ENCODE measurements around the gene KRT74.

Gene KRT74

DNA sequence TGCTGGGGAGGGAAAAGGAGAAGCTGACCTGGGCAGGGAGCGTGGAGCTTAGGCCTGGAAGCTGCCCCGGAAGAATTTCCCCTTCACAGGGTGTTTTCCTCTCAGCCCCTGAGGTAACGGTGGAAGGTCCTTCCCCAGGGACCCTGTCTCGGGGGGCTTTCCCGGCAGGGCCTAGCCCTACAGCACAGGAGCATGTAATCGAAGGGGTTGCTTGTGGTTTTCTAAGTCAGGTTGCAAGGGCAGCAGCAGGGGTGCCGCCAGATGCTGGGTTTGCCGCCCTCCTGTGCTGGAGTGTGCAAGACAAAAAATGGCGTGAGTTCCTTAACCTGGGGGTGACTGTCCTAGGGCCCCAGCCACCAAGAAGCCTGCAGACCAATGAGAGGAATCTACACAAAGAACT is 1.6 kb upstream of the KRT74 start:
- no peak for DNase-seq (ENCODE audit: low read depth, low spot score)
- no peak for TF ChIP-seq CTCF (IDR thresholded peaks at IDR 0.05; ENCODE audit: insufficient read depth, low read length, missing control alignments)
- CTCF ChIA-PET, result interaction anchor here (1.3 to 23.1 kb wide), 4 partner anchors 7 to 406 kb away, joined by 3 to 951 read pairs (median 46); no protein-coding TSS in a partner anchor
- POLR2A ChIA-PET, result no interaction called here
- H3K4me3 ChIP-seq (ENCODE audit: low read depth, low read length), result no peak overlapping the region

DNA sequence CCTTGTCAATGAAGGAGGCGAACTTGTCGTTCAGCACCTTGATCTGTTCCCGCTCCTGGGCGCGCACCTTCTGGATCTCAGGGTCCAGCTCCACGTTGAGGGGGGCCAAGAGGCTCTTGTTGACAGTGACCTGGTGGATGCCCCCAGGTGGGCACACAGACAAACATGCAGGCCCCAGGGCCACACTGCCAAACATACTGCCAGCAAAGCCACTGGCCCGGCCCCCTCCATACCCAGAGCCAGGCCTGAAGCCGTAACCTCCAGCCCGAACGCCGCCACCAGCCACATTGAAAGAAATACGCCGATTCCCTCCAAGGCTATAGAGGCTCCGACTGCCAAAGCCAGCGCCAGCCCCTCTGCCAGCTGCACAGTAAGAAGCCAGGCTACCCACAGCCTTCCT is 337 bp downstream of the KRT74 start:
- no peak overlapping the region for H3K4me3 ChIP-seq (ENCODE audit: low read depth, low read length)

GRCh38 chr12:52570511-52570910 is 3.1 kb downstream of the KRT74 start:
- ChIA-PET CTCF (interaction anchor here (1.3 to 10.2 kb wide), 3 partner anchors 12 to 295 kb away, joined by 3 to 79 read pairs (median 4); no protein-coding TSS in a partner anchor), POLR2A (no interaction called here)
- TF ChIP-seq CTCF (IDR thresholded peaks at IDR 0.05; ENCODE audit: insufficient read depth, low read length, missing control alignments), result no peak

More for the DNA sequence above, 337 bp downstream of the KRT74 start:
- TF ChIP-seq CTCF (IDR thresholded peaks at IDR 0.05; ENCODE audit: insufficient read depth, low read length, missing control alignments), result no peak
- ChIA-PET POLR2A (no interaction called here), CTCF (interaction anchor here (0.7 to 23.1 kb wide), 5 partner anchors 9 to 306 kb away, joined by 3 to 951 read pairs (median 13); no protein-coding TSS in a partner anchor)
- no peak for DNase-seq (ENCODE audit: low read depth, low spot score)

DNA sequence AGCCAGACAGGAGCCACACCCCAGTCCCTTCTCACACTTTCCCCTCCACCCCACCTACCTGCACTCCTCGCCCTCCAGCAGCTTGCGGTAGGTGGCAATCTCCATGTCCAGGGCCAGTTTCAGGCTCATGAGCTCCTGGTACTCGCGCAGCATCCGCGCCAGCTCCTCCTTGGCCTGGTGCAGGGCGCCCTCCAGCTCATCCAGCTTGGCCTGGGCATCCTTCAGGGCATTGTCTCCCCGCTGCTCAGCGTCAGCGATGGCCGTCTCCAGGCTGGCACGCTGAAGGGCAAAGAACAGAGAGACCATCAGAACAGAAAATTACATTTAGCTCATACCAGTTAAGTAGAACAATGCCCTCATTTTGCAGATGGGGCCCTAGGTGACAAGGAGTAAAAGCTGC is 5.5 kb downstream of the KRT74 start:
- no peak overlapping the region for H3K4me3 ChIP-seq (ENCODE audit: low read depth, low read length)
- POLR2A ChIA-PET, result no interaction called here
- CTCF ChIA-PET, result interaction anchor here (10.2 kb wide), 1 partner anchor 14 kb away, joined by 79 read pairs; no protein-coding TSS in a partner anchor
- no peak for TF ChIP-seq CTCF (IDR thresholded peaks at IDR 0.05; ENCODE audit: insufficient read depth, low read length, missing control alignments)
- no peak for DNase-seq (ENCODE audit: low read depth, low spot score)

More at GRCh38 chr12:52570511-52570910, 3.1 kb downstream of the KRT74 start:
- no peak for DNase-seq (ENCODE audit: low read depth, low spot score)
- H3K4me3 ChIP-seq (ENCODE audit: low read depth, low read length), result no peak overlapping the region

DNA sequence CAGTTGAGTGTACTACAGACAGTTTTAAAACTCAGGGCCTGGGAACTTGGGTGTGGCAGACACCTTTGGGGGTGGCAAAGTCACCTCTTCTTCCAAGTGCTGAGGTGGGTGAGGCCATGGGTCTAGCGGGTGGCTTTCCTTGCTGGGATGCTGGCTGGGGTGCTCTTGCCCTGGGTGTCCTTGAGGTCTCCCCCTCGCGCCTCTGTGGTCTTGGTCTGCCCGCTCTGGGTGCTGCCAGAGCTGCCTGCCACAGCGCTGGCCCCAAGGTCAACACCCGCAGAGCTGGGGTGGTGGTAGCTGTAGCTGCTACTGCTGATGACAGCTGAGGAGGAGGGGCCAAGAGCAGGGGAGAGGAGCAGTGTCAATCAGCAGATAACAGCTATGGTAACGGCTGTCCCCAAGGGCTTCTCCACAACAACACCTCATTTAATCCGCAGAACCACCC is 6.8 kb downstream of the KRT74 start:
- TF ChIP-seq CTCF (IDR thresholded peaks at IDR 0.05; ENCODE audit: insufficient read depth, low read length, missing control alignments), result no peak
- DNase-seq (ENCODE audit: low read depth, low spot score), result no peak
- POLR2A ChIA-PET, result no interaction called here
- no peak overlapping the region for H3K4me3 ChIP-seq (ENCODE audit: low read depth, low read length)
- CTCF ChIA-PET, result interaction anchor here (1.2 to 10.2 kb wide), 3 partner anchors 15 to 194 kb away, joined by 3 to 79 read pairs (median 5); no protein-coding TSS in a partner anchor

GRCh38 chr12:52564582-52564981 is 9.1 kb downstream of the KRT74 start:
- no peak for DNase-seq (ENCODE audit: low read depth, low spot score)
- CTCF ChIA-PET, result no interaction called here
- POLR2A ChIA-PET, result no interaction called here
- H3K4me3 ChIP-seq (ENCODE audit: low read depth, low read length), result no peak overlapping the region
- no peak for TF ChIP-seq CTCF (IDR thresholded peaks at IDR 0.05; ENCODE audit: insufficient read depth, low read length, missing control alignments)
